Astrocyte of the cerebellum (primary cell): ENCODE measurements around the gene ERCC3.
A peak's percentile ranks its signal among the peaks of the same experiment; 100 is the strongest.

Experiments used
- DNase-seq: peaks from one replicate; pipeline ENCODE4 v3.0.0-alpha.2; 2011; ENCODE audit warnings: low read depth
- H3K4me3 ChIP-seq: 2 replicates; pipeline ENCODE4 v1.5.1; 2011; ENCODE audit warnings: mild to moderate bottlenecking, low read depth, low read length, moderate library complexity
- CTCF ChIP-seq: IDR thresholded peaks from 2 replicates; pipeline ENCODE4 v1.5.1; 2012; ENCODE audit warnings: low read length, low read depth, moderate library complexity, mild to moderate bottlenecking; ENCODE audit errors: missing control alignments
- in situ Hi-C: cut with HindIII; loops from 2 replicates; pipeline ENCODE4 v1.10.0; 2017; ENCODE audit warnings: low sequenced_read_pairs

Gene ERCC3

GRCh38 chr2:127275356-127275755 is 18.6 kb downstream of the ERCC3 start:
- no peak overlapping the region for H3K4me3 ChIP-seq
- in situ Hi-C loops: no loop called here
- TF ChIP-seq CTCF: no peak
- DNase-seq: no peak

- TF ChIP-seq CTCF: no peak
- no peak overlapping the region for H3K4me3 ChIP-seq
- in situ Hi-C loops: no loop called here
- no peak for DNase-seq
These were observed 23.3 kb downstream of the ERCC3 start for GRCh38 chr2:127270663-127271062.

GRCh38 chr2:127261804-127262406 is 32.0 kb downstream of the ERCC3 start:
- peak; percentile 71 for DNase-seq
- no peak overlapping the region for H3K4me3 ChIP-seq
- no peak for TF ChIP-seq CTCF
- in situ Hi-C loops: no loop called here

- no peak for TF ChIP-seq CTCF
These were observed 34.6 kb downstream of the ERCC3 start for GRCh38 chr2:127259355-127259754.

GRCh38 chr2:127256866-127257265 is 37.1 kb downstream of the ERCC3 start:
- in situ Hi-C loops: no loop called here
- no peak for TF ChIP-seq CTCF
- H3K4me3 ChIP-seq: no peak overlapping the region
- no peak for DNase-seq

More at GRCh38 chr2:127259355-127259754, 34.6 kb downstream of the ERCC3 start:
- in situ Hi-C loops: no loop called here
- no peak for DNase-seq
- H3K4me3 ChIP-seq: no peak overlapping the region

- no peak overlapping the region for H3K4me3 ChIP-seq
- TF ChIP-seq CTCF: no peak
- DNase-seq: no peak
- in situ Hi-C loops: no loop called here
These were observed 37.6 kb downstream of the ERCC3 start for GRCh38 chr2:127256381-127256780.

- in situ Hi-C loops: no loop called here
- DNase-seq: no peak
- TF ChIP-seq CTCF: no peak
- no peak overlapping the region for H3K4me3 ChIP-seq
These were observed 38.2 kb downstream of the ERCC3 start for GRCh38 chr2:127255721-127256120.
